ENCODE data around the gene CYLD.

CYLD gene

GRCh38 chr16:50752471-50753235 is 10.8 kb downstream of the CYLD start:
- no peak overlapping the region for H3K27ac ChIP-seq
- H3K36me3 ChIP-seq (ENCODE audit: insufficient read depth, low read length), result no peaks in the 10 kb centered on the region
- no peak overlapping the region for H3K9ac ChIP-seq (ENCODE audit: insufficient read length)
- no peak overlapping the region for H3K4me3 ChIP-seq
- DNase-seq (ENCODE audit: low read depth, low spot score), result no peak
- no peaks in the 10 kb centered on the region for H3K9me3 ChIP-seq (ENCODE audit: low read depth, low read length)
- TF ChIP-seq POLR2AphosphoS5 (IDR thresholded peaks at IDR 0.05; ENCODE audit: borderline replicate concordance, low read depth, low read length) (no peak), EZH2 (IDR thresholded peaks at IDR 0.05) (no peak), FOXP2 (optimal IDR thresholded peaks at IDR 0.05; ENCODE audit: control extremely low read depth, extremely low read length, insufficient read depth) (no peak)

- no peak overlapping the region for H3K27ac ChIP-seq
- no peak overlapping the region for H3K4me3 ChIP-seq
- no peak for DNase-seq (ENCODE audit: low read depth, low spot score)
- H3K9ac ChIP-seq (ENCODE audit: insufficient read length), result no peak overlapping the region
- TF ChIP-seq EZH2 (IDR thresholded peaks at IDR 0.05) (no peak), FOXP2 (optimal IDR thresholded peaks at IDR 0.05; ENCODE audit: control extremely low read depth, extremely low read length, insufficient read depth) (no peak), POLR2AphosphoS5 (IDR thresholded peaks at IDR 0.05; ENCODE audit: borderline replicate concordance, low read depth, low read length) (no peak)
- no peaks in the 10 kb centered on the region for H3K36me3 ChIP-seq (ENCODE audit: insufficient read depth, low read length)
- H3K9me3 ChIP-seq (ENCODE audit: low read depth, low read length), result no peaks in the 10 kb centered on the region
Measured at GRCh38 chr16:50756473-50756872, 14.6 kb downstream of the CYLD start.

- Histone ChIP-seq H3K4me3 (no peak overlapping the region), H3K27ac (no peak overlapping the region), H3K36me3 (ENCODE audit: insufficient read depth, low read length) (no peaks in the 10 kb centered on the region), H3K9ac (ENCODE audit: insufficient read length) (no peak overlapping the region), H3K9me3 (ENCODE audit: low read depth, low read length) (no peaks in the 10 kb centered on the region)
- no peak for DNase-seq (ENCODE audit: low read depth, low spot score)
- TF ChIP-seq POLR2AphosphoS5 (IDR thresholded peaks at IDR 0.05; ENCODE audit: borderline replicate concordance, low read depth, low read length), result no peak
- TF ChIP-seq FOXP2 (optimal IDR thresholded peaks at IDR 0.05; ENCODE audit: control extremely low read depth, extremely low read length, insufficient read depth), result no peak
- TF ChIP-seq EZH2 (IDR thresholded peaks at IDR 0.05), result no peak
Measured at GRCh38 chr16:50761267-50761666, 19.4 kb downstream of the CYLD start.

- Histone ChIP-seq H3K4me3 (no peak overlapping the region), H3K36me3 (ENCODE audit: insufficient read depth, low read length) (no peaks in the 10 kb centered on the region), H3K9me3 (ENCODE audit: low read depth, low read length) (no peaks in the 10 kb centered on the region), H3K27ac (no peak overlapping the region), H3K9ac (ENCODE audit: insufficient read length) (no peak overlapping the region)
- DNase-seq (ENCODE audit: low read depth, low spot score), result no peak
- TF ChIP-seq EZH2 (IDR thresholded peaks at IDR 0.05) (no peak), FOXP2 (optimal IDR thresholded peaks at IDR 0.05; ENCODE audit: control extremely low read depth, extremely low read length, insufficient read depth) (no peak), POLR2AphosphoS5 (IDR thresholded peaks at IDR 0.05; ENCODE audit: borderline replicate concordance, low read depth, low read length) (no peak)
Measured at GRCh38 chr16:50762241-50762640, 20.4 kb downstream of the CYLD start.

- DNase-seq (ENCODE audit: low read depth, low spot score), result no peak
- TF ChIP-seq POLR2AphosphoS5 (IDR thresholded peaks at IDR 0.05; ENCODE audit: borderline replicate concordance, low read depth, low read length) (no peak), FOXP2 (optimal IDR thresholded peaks at IDR 0.05; ENCODE audit: control extremely low read depth, extremely low read length, insufficient read depth) (no peak), EZH2 (IDR thresholded peaks at IDR 0.05) (no peak)
- no peaks in the 10 kb centered on the region for H3K9me3 ChIP-seq (ENCODE audit: low read depth, low read length)
- no peaks in the 10 kb centered on the region for H3K36me3 ChIP-seq (ENCODE audit: insufficient read depth, low read length)
- no peak overlapping the region for H3K9ac ChIP-seq (ENCODE audit: insufficient read length)
- H3K4me3 ChIP-seq, result no peak overlapping the region
- no peak overlapping the region for H3K27ac ChIP-seq
Measured at GRCh38 chr16:50763211-50763610, 21.3 kb downstream of the CYLD start.

GRCh38 chr16:50765260-50765659 is 23.4 kb downstream of the CYLD start:
- no peak for TF ChIP-seq POLR2AphosphoS5 (IDR thresholded peaks at IDR 0.05; ENCODE audit: borderline replicate concordance, low read depth, low read length)
- TF ChIP-seq EZH2 (IDR thresholded peaks at IDR 0.05), result no peak
- TF ChIP-seq FOXP2 (optimal IDR thresholded peaks at IDR 0.05; ENCODE audit: control extremely low read depth, extremely low read length, insufficient read depth), result no peak
- H3K36me3 ChIP-seq (ENCODE audit: insufficient read depth, low read length), result no peaks in the 10 kb centered on the region

GRCh38 chr16:50765861-50766260 is 24.0 kb downstream of the CYLD start:
- H3K36me3 ChIP-seq (ENCODE audit: insufficient read depth, low read length), result no peaks in the 10 kb centered on the region
- TF ChIP-seq EZH2 (IDR thresholded peaks at IDR 0.05) (no peak), POLR2AphosphoS5 (IDR thresholded peaks at IDR 0.05; ENCODE audit: borderline replicate concordance, low read depth, low read length) (no peak), FOXP2 (optimal IDR thresholded peaks at IDR 0.05; ENCODE audit: control extremely low read depth, extremely low read length, insufficient read depth) (no peak)
- DNase-seq (ENCODE audit: low read depth, low spot score), result no peak
- H3K27ac ChIP-seq, result no peak overlapping the region
- H3K4me3 ChIP-seq, result no peak overlapping the region
- H3K9me3 ChIP-seq (ENCODE audit: low read depth, low read length), result no peaks in the 10 kb centered on the region
- no peak overlapping the region for H3K9ac ChIP-seq (ENCODE audit: insufficient read length)

More at GRCh38 chr16:50765260-50765659, 23.4 kb downstream of the CYLD start:
- Histone ChIP-seq H3K4me3 (no peak overlapping the region), H3K9me3 (ENCODE audit: low read depth, low read length) (no peaks in the 10 kb centered on the region), H3K9ac (ENCODE audit: insufficient read length) (no peak overlapping the region), H3K27ac (no peak overlapping the region)
- no peak for DNase-seq (ENCODE audit: low read depth, low spot score)

- TF ChIP-seq EZH2 (IDR thresholded peaks at IDR 0.05), result no peak
- no peak for TF ChIP-seq POLR2AphosphoS5 (IDR thresholded peaks at IDR 0.05; ENCODE audit: borderline replicate concordance, low read depth, low read length)
- TF ChIP-seq FOXP2 (optimal IDR thresholded peaks at IDR 0.05; ENCODE audit: control extremely low read depth, extremely low read length, insufficient read depth), result no peak
- H3K4me3 ChIP-seq, result no peak overlapping the region
- no peaks in the 10 kb centered on the region for H3K36me3 ChIP-seq (ENCODE audit: insufficient read depth, low read length)
- no peak overlapping the region for H3K27ac ChIP-seq
- no peaks in the 10 kb centered on the region for H3K9me3 ChIP-seq (ENCODE audit: low read depth, low read length)
- no peak for DNase-seq (ENCODE audit: low read depth, low spot score)
- no peak overlapping the region for H3K9ac ChIP-seq (ENCODE audit: insufficient read length)
Measured at GRCh38 chr16:50767197-50767596, 25.3 kb downstream of the CYLD start.
